HepG2 (cell line): ENCODE measurements around the gene NRN1L. TPM values are rescaled to one million over a fixed set of nuclear protein-coding genes. Genes with fewer than 3 reads are reported as not detected.

Experiments used
- ARNT ChIP-seq: fragments of 450-650 bp; IDR thresholded peaks from 2 replicates; pipeline ENCODE4 v1.6.1; 2017
- ARNT2 ChIP-seq: sonication (generic); formaldehyde crosslinking; IDR thresholded peaks from 2 replicates; pipeline ENCODE4 v1.8.0; 2022; ENCODE audit warnings: mild to moderate bottlenecking, low read depth, missing genetic modification reagents, moderate library complexity
- CCAR2 ChIP-seq: fragments of 200-400 bp; formaldehyde crosslinking; optimal IDR thresholded peaks from 2 replicates; pipeline ENCODE3; 2018; ENCODE audit warnings: low read depth, mild to moderate bottlenecking, low read length, moderate library complexity
- CEBPG ChIP-seq: IDR thresholded peaks from 2 replicates; pipeline ENCODE4 v1.6.1; 2016
- CREB1 ChIP-seq, 2 experiments: fragments of 450-650 bp in 1 of 2; IDR thresholded peaks; 2 replicates each; pipeline ENCODE4 v1.6.1; 2016 to 2017; ENCODE audit warnings: control low read depth in 1 of 2, mild to moderate bottlenecking in 1 of 2, missing compliant biosample characterization in 1 of 2, missing genetic modification characterization in 1 of 2
- GATA4 ChIP-seq: sonication (generic); IDR thresholded peaks from 2 replicates; pipeline ENCODE4 v1.6.1; 2016; ENCODE audit warnings: antibody characterized with exemption, low read depth, borderline replicate concordance
- HHEX ChIP-seq: IDR thresholded peaks from 2 replicates; pipeline ENCODE4 v1.6.1; 2016; ENCODE audit warnings: control low read depth
- HOXD1 ChIP-seq: sonication (generic); formaldehyde crosslinking; IDR thresholded peaks from 2 replicates; pipeline ENCODE4 v1.5.0; 2020; ENCODE audit warnings: missing genetic modification reagents
- LCORL ChIP-seq, 2 experiments: fragments of 450-650 bp in 1 of 2; sonication (generic) in 1 of 2; formaldehyde crosslinking in 1 of 2; IDR thresholded peaks; 2 replicates each; pipeline versions ENCODE4 v1.5.0 to v1.6.1; 2017 to 2020; ENCODE audit warnings: antibody characterized with exemption in 1 of 2, missing genetic modification reagents in 1 of 2
- PITX1 ChIP-seq: sonication (generic); formaldehyde crosslinking; IDR thresholded peaks from 2 replicates; pipeline ENCODE4 v1.5.1; 2020; ENCODE audit warnings: mild to moderate bottlenecking, missing genetic modification reagents
- RAD51 ChIP-seq: fragments of 450-650 bp; IDR thresholded peaks from 2 replicates; pipeline ENCODE4 v1.6.1; 2016; ENCODE audit warnings: borderline replicate concordance
- REPIN1 ChIP-seq: sonication (generic); formaldehyde crosslinking; IDR thresholded peaks from 2 replicates; pipeline ENCODE4 v1.8.0; 2022; ENCODE audit warnings: missing genetic modification reagents, low read depth, mild to moderate bottlenecking, borderline replicate concordance
- SRY ChIP-seq: sonication (generic); formaldehyde crosslinking; IDR thresholded peaks from 2 replicates; pipeline ENCODE4 v1.8.0; 2022; ENCODE audit warnings: mild to moderate bottlenecking, missing genetic modification reagents
- ZFP1 ChIP-seq: IDR thresholded peaks from 2 replicates; pipeline ENCODE4 v1.6.1; 2016
- ZFP62 ChIP-seq: sonication (generic); formaldehyde crosslinking; IDR thresholded peaks from 2 replicates; pipeline ENCODE4 v1.4.0; 2020; ENCODE audit warnings: missing genetic modification reagents
- ZNF446 ChIP-seq: sonication (generic); formaldehyde crosslinking; IDR thresholded peaks from 2 replicates; pipeline ENCODE4 v1.5.0; 2020; ENCODE audit warnings: mild to moderate bottlenecking, missing genetic modification reagents
- ZNF713 ChIP-seq: sonication (generic); formaldehyde crosslinking; IDR thresholded peaks from 2 replicates; pipeline ENCODE4 v1.4.0; 2020; ENCODE audit warnings: mild to moderate bottlenecking, missing genetic modification reagents
- polyA plus RNA-seq, 8 experiments: library from polyadenylated mRNA; depleted of rRNA in 3 of 8; stranded (reverse) in 7 of 8; unstranded in 1 of 8; fragments of >200 nt; fragmentation: Illumina TruSeq in 4 of 8; extraction: Trizol in 4 of 8; gene quantifications; 2 replicates each; pipeline versions ENCODE4 v1.2.1 to v1.2.3, GENCODE V29; 2011 to 2016; ENCODE audit warnings: low read depth in 4 of 8, missing spikeins in 1 of 8, mixed read lengths in 1 of 8; ENCODE audit not compliant: insufficient read depth in 1 of 8
- total RNA-seq, 5 experiments: library from RNA; depleted of rRNA; stranded (reverse); fragments of >200 nt; fragmentation: Illumina TruSeq; extraction: Trizol; gene quantifications; 2 replicates each; pipeline ENCODE4 v1.2.3, GENCODE V29; 2016; ENCODE audit warnings: low read depth in 1 of 5
- TF ChIP-seq, protein P1 (sequence below): sonication (generic); formaldehyde crosslinking; IDR thresholded peaks from 2 replicates; pipeline ENCODE4 v1.8.0; 2022; ENCODE audit warnings: missing genetic modification reagents, mild to moderate bottlenecking, inconsistent platforms, borderline replicate concordance
- TF ChIP-seq, protein P2 (sequence below): fragments of 450-650 bp; IDR thresholded peaks from 2 replicates; pipeline ENCODE4 v1.6.1; 2016
- TF ChIP-seq, protein P3 (sequence below): sonication (generic); formaldehyde crosslinking; IDR thresholded peaks from 2 replicates; pipeline ENCODE4 v1.5.0; 2020; ENCODE audit warnings: mild to moderate bottlenecking, missing genetic modification reagents, borderline replicate concordance
- TF ChIP-seq, protein P4 (sequence below): sonication (generic); formaldehyde crosslinking; IDR thresholded peaks from 2 replicates; pipeline ENCODE4 v1.9.0; 2021; ENCODE audit warnings: missing genetic modification reagents, borderline replicate concordance
- TF ChIP-seq, protein P5 (sequence below): sonication (generic); formaldehyde crosslinking; IDR thresholded peaks from 2 replicates; pipeline ENCODE4 v1.5.0; 2020; ENCODE audit warnings: missing genetic modification reagents

NRN1L gene
- total and polyA plus RNA-seq, 2 of the 13 experiments (the other 11 are each of a cell fraction or from before 2014, with no cell fraction given): 0.53 to 1.2 TPM

DNA sequence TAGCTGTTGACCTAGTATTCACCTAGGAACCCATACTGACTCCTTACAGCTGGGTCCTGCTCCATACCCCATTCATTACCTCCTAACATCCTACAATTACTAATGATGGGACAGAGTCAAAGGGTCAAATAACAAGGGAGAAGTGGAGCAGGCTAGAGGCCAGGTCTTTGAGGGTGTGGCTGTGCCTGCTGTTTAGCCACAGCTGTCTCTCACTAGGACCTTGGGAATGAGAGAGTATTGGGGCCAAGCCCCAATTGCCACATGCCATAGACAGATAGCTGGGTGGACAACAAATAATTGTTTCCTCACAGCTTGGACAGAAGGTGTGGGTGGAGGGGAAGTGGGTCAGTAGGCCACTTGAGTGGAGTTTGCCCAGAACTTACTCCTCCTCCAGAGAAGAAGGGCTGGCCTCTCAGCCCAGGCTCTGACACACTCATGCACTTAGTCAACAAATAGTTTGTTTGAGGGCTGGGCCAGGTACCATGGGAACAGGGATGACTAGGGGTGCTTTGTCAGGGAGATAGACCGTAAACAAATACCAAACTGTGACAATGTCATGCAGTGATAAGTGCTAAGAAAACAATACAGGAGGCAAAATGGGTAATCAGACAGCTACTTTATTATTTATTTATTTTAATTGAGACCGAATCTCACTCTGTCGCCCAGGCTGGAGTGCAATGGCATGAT is 27.0 kb upstream of the NRN1L start (continued):
- TF ChIP-seq, protein P1, sequence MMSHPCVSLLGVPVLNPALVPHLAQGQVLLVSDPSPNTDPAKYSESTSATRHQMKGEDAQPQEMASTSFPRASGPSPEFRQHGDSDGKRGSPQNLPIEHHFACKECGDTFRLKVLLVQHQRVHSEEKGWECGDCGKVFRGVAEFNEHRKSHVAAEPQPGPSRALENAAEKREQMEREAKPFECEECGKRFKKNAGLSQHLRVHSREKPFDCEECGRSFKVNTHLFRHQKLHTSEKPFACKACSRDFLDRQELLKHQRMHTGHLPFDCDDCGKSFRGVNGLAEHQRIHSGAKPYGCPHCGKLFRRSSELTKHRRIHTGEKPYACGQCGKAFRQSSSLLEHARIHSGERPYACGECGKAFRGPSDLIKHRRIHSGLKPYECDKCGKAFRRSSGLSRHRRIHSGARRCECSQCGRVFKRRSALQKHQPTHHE (CRISPR knock-in tag): no peak
- TF ChIP-seq CCAR2: no peak
- no peak for TF ChIP-seq SRY (CRISPR knock-in tag)
- TF ChIP-seq, protein P2, sequence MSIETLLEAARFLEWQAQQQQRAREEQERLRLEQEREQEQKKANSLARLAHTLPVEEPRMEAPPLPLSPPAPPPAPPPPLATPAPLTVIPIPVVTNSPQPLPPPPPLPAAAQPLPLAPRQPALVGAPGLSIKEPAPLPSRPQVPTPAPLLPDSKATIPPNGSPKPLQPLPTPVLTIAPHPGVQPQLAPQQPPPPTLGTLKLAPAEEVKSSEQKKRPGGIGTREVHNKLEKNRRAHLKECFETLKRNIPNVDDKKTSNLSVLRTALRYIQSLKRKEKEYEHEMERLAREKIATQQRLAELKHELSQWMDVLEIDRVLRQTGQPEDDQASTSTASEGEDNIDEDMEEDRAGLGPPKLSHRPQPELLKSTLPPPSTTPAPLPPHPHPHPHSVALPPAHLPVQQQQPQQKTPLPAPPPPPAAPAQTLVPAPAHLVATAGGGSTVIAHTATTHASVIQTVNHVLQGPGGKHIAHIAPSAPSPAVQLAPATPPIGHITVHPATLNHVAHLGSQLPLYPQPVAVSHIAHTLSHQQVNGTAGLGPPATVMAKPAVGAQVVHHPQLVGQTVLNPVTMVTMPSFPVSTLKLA: peak; percentile 70
- no peak for TF ChIP-seq REPIN1 (CRISPR knock-in tag)
- no peak for TF ChIP-seq ZFP1 (CRISPR knock-in tag)
- TF ChIP-seq PITX1 (CRISPR knock-in tag): no peak; the same call in 1 of the 2 replicates
- no peak for TF ChIP-seq RAD51
- no peak for TF ChIP-seq LCORL (IDR thresholded peaks at IDR 0.05)
- TF ChIP-seq LCORL (CRISPR knock-in tag; IDR thresholded peaks at IDR 0.05): 0 out of 2 replicates have a peak, but pooled peaks have one; percentile 20
- peak; percentile 56 for TF ChIP-seq CEBPG (CRISPR knock-in tag)
- no peak for TF ChIP-seq HOXD1
- no peak for TF ChIP-seq GATA4
- no peak for TF ChIP-seq ZFP62 (CRISPR knock-in tag)
- TF ChIP-seq ZNF446 (CRISPR knock-in tag): no peak
- TF ChIP-seq ARNT: no peak
- 0 out of 2 replicates have a peak, but pooled peaks have one; percentile 90 for TF ChIP-seq ZNF713 (CRISPR knock-in tag)
- TF ChIP-seq, protein P3, sequence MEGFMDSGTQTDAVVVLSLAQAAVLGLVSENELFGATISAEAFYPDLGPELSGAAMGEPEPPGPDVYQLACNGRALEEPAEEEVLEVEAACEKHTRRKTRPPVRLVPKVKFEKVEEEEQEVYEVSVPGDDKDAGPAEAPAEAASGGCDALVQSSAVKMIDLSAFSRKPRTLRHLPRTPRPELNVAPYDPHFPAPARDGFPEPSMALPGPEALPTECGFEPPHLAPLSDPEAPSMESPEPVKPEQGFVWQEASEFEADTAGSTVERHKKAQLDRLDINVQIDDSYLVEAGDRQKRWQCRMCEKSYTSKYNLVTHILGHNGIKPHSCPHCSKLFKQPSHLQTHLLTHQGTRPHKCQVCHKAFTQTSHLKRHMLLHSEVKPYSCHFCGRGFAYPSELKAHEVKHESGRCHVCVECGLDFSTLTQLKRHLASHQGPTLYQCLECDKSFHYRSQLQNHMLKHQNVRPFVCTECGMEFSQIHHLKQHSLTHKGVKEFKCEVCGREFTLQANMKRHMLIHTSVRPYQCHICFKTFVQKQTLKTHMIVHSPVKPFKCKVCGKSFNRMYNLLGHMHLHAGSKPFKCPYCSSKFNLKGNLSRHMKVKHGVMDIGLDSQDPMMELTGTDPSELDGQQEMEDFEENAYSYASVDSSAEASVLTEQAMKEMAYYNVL (CRISPR knock-in tag): 0 out of 2 replicates have a peak, but pooled peaks have one; percentile 32
- TF ChIP-seq HHEX: no peak
- TF ChIP-seq, protein P4, sequence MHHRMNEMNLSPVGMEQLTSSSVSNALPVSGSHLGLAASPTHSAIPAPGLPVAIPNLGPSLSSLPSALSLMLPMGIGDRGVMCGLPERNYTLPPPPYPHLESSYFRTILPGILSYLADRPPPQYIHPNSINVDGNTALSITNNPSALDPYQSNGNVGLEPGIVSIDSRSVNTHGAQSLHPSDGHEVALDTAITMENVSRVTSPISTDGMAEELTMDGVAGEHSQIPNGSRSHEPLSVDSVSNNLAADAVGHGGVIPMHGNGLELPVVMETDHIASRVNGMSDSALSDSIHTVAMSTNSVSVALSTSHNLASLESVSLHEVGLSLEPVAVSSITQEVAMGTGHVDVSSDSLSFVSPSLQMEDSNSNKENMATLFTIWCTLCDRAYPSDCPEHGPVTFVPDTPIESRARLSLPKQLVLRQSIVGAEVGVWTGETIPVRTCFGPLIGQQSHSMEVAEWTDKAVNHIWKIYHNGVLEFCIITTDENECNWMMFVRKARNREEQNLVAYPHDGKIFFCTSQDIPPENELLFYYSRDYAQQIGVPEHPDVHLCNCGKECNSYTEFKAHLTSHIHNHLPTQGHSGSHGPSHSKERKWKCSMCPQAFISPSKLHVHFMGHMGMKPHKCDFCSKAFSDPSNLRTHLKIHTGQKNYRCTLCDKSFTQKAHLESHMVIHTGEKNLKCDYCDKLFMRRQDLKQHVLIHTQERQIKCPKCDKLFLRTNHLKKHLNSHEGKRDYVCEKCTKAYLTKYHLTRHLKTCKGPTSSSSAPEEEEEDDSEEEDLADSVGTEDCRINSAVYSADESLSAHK: no peak
- TF ChIP-seq ARNT2 (CRISPR knock-in tag): no peak
- TF ChIP-seq, protein P5, sequence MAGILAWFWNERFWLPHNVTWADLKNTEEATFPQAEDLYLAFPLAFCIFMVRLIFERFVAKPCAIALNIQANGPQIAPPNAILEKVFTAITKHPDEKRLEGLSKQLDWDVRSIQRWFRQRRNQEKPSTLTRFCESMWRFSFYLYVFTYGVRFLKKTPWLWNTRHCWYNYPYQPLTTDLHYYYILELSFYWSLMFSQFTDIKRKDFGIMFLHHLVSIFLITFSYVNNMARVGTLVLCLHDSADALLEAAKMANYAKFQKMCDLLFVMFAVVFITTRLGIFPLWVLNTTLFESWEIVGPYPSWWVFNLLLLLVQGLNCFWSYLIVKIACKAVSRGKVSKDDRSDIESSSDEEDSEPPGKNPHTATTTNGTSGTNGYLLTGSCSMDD (CRISPR knock-in tag): no peak
- TF ChIP-seq CREB1 (IDR thresholded peaks at IDR 0.05): peak; percentile 50
- TF ChIP-seq CREB1 (CRISPR knock-in tag; IDR thresholded peaks at IDR 0.05): peak; percentile 77
